ENCODE data around the gene NDUFB8. TPM values are rescaled to one million over a fixed set of nuclear protein-coding genes. Genes with fewer than 3 reads are reported as not detected.

The NDUFB8 gene
- total RNA-seq, 2 donors from 2014 or later: 162 to 192 TPM

GRCh38 chr10:100553929-100554328 lies 24.3 kb upstream of the NDUFB8 start:
- TF ChIP-seq, protein P1, sequence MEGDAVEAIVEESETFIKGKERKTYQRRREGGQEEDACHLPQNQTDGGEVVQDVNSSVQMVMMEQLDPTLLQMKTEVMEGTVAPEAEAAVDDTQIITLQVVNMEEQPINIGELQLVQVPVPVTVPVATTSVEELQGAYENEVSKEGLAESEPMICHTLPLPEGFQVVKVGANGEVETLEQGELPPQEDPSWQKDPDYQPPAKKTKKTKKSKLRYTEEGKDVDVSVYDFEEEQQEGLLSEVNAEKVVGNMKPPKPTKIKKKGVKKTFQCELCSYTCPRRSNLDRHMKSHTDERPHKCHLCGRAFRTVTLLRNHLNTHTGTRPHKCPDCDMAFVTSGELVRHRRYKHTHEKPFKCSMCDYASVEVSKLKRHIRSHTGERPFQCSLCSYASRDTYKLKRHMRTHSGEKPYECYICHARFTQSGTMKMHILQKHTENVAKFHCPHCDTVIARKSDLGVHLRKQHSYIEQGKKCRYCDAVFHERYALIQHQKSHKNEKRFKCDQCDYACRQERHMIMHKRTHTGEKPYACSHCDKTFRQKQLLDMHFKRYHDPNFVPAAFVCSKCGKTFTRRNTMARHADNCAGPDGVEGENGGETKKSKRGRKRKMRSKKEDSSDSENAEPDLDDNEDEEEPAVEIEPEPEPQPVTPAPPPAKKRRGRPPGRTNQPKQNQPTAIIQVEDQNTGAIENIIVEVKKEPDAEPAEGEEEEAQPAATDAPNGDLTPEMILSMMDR (conservative IDR thresholded peaks at IDR 0.05): no peak
- H3K9ac ChIP-seq (ENCODE audit: extremely low read depth, low read length, poor library complexity, severe bottlenecking): no peak overlapping the region
- H3K27me3 Mint-ChIP-seq (ENCODE audit: insufficient read depth): no peaks in the 10 kb centered on the region
- peaks cover 43% of the 10 kb centered on the region for H3K36me3 Mint-ChIP-seq (ENCODE audit: low read depth)
- H3K4me3 Mint-ChIP-seq: no peak overlapping the region
- no peaks in the 10 kb centered on the region for H3K9me3 Mint-ChIP-seq
- peaks cover 48% of the 10 kb centered on the region for H3K36me3 ChIP-seq (ENCODE audit: control insufficient read depth, insufficient read depth, low read length)
- WGBS, 2 experiments (ENCODE audit: insufficient coverage in 1 of 2, insufficient read length in 1 of 2): 86 to 100% methylated on average over 2 to 3 of the region's 3 CpGs
- peaks cover 20% of the 10 kb centered on the region for H3K4me1 ChIP-seq (ENCODE audit: control insufficient read depth, insufficient read depth, low read length)
- no peak for DNase-seq
- peaks cover 24% of the 10 kb centered on the region for H3K4me1 Mint-ChIP-seq
- no peaks in the 10 kb centered on the region for H3K27me3 ChIP-seq (ENCODE audit: control insufficient read depth, insufficient read depth, low read length, poor library complexity, severe bottlenecking)
- no peaks in the 10 kb centered on the region for H3K9me3 ChIP-seq (ENCODE audit: control insufficient read depth, low read length)
- no peak overlapping the region for H3K27ac ChIP-seq (ENCODE audit: low read depth, low read length)
- no peak overlapping the region for H3K4me3 ChIP-seq (ENCODE audit: low read length)
- H3K27ac Mint-ChIP-seq: no peak overlapping the region

GRCh38 chr10:100551738-100552137 lies 22.1 kb upstream of the NDUFB8 start:
- Mint-ChIP-seq H3K4me3 (no peak overlapping the region), H3K4me1 (peaks cover 24% of the 10 kb centered on the region), H3K36me3 (ENCODE audit: low read depth) (peaks cover 52% of the 10 kb centered on the region), H3K27ac (no peak overlapping the region), H3K27me3 (ENCODE audit: insufficient read depth) (no peaks in the 10 kb centered on the region), H3K9me3 (no peaks in the 10 kb centered on the region)
- Histone ChIP-seq H3K27me3 (ENCODE audit: control insufficient read depth, insufficient read depth, low read length, poor library complexity, severe bottlenecking) (no peaks in the 10 kb centered on the region), H3K4me3 (ENCODE audit: low read length) (no peak overlapping the region), H3K4me1 (ENCODE audit: control insufficient read depth, insufficient read depth, low read length) (peaks cover 20% of the 10 kb centered on the region), H3K9me3 (ENCODE audit: control insufficient read depth, low read length) (no peaks in the 10 kb centered on the region), H3K36me3 (ENCODE audit: control insufficient read depth, insufficient read depth, low read length) (peaks cover 58% of the 10 kb centered on the region), H3K27ac (ENCODE audit: low read depth, low read length) (no peak overlapping the region), H3K9ac (ENCODE audit: extremely low read depth, low read length, poor library complexity, severe bottlenecking) (no peak overlapping the region)
- DNase-seq: no peak
- TF ChIP-seq, protein P1 (conservative IDR thresholded peaks at IDR 0.05): no peak
- 95 to 100% methylated on average over 1 to 5 of the region's 5 CpGs for WGBS, 2 experiments (ENCODE audit: insufficient coverage in 1 of 2, insufficient read length in 1 of 2)

- Histone ChIP-seq H3K27ac (ENCODE audit: low read depth, low read length) (no peak overlapping the region), H3K36me3 (ENCODE audit: control insufficient read depth, insufficient read depth, low read length) (peaks cover 61% of the 10 kb centered on the region), H3K27me3 (ENCODE audit: control insufficient read depth, insufficient read depth, low read length, poor library complexity, severe bottlenecking) (no peaks in the 10 kb centered on the region), H3K4me1 (ENCODE audit: control insufficient read depth, insufficient read depth, low read length) (peaks cover 20% of the 10 kb centered on the region), H3K9ac (ENCODE audit: extremely low read depth, low read length, poor library complexity, severe bottlenecking) (no peak overlapping the region), H3K9me3 (ENCODE audit: control insufficient read depth, low read length) (no peaks in the 10 kb centered on the region), H3K4me3 (ENCODE audit: low read length) (no peak overlapping the region)
- Mint-ChIP-seq H3K4me1 (peaks cover 24% of the 10 kb centered on the region), H3K27me3 (ENCODE audit: insufficient read depth) (no peaks in the 10 kb centered on the region), H3K9me3 (no peaks in the 10 kb centered on the region), H3K27ac (no peak overlapping the region), H3K36me3 (ENCODE audit: low read depth) (peaks cover 50% of the 10 kb centered on the region), H3K4me3 (no peak overlapping the region)
- DNase-seq: no peak
- WGBS, 2 experiments (ENCODE audit: insufficient coverage in 1 of 2, insufficient read length in 1 of 2): 96 to 100% methylated on average over 3 to 4 of the region's 4 CpGs
- TF ChIP-seq, protein P1 (conservative IDR thresholded peaks at IDR 0.05): no peak
These were observed 21.5 kb upstream of the NDUFB8 start for GRCh38 chr10:100551196-100551595.

Data from endodermal cell (in vitro differentiated cells).